Chondrocyte (in vitro differentiated cells): ENCODE measurements around the gene NDOR1. TPM values are rescaled to one million over a fixed set of nuclear protein-coding genes. Genes with fewer than 3 reads are reported as not detected.

ENCODE experiments used
- DNase-seq: peaks from one replicate; pipeline ENCODE4 v3.0.0; 2021; ENCODE audit warnings: mixed read lengths, low spot score
- H3K27ac Mint-ChIP-seq: one replicate; pipeline ENCODE4 v1.8.0; 2021; ENCODE audit warnings: mild to moderate bottlenecking, moderate library complexity, mixed read lengths; ENCODE audit not compliant: unreplicated experiment
- H3K27me3 Mint-ChIP-seq: 2 replicates; pipeline ENCODE4 v1.8.0; 2021; ENCODE audit warnings: low read depth, mixed read lengths
- H3K36me3 Mint-ChIP-seq: 2 replicates; pipeline ENCODE4 v1.8.0; 2021; ENCODE audit warnings: low read depth, mixed read lengths
- H3K4me1 Mint-ChIP-seq: 2 replicates; pipeline ENCODE4 v1.8.0; 2021; ENCODE audit warnings: low read depth, mild to moderate bottlenecking, mixed read lengths
- H3K4me3 Mint-ChIP-seq: one replicate; pipeline ENCODE4 v1.8.0; 2021; ENCODE audit warnings: mild to moderate bottlenecking, moderate library complexity, mixed read lengths; ENCODE audit not compliant: unreplicated experiment
- H3K9me3 Mint-ChIP-seq: 2 replicates; pipeline ENCODE4 v1.8.0; 2021; ENCODE audit warnings: low read depth, mixed read lengths
- total RNA-seq: library from RNA; stranded (reverse); gene quantifications from 3 replicates; pipeline ENCODE4 v1.2.1, GENCODE V29; 2021
- TF ChIP-seq, protein P1 (sequence below): fragments of 200-600 bp; sonication (generic); IDR thresholded peaks from 2 replicates; pipeline ENCODE4 v1.5.0; 2021; ENCODE audit warnings: antibody characterized with exemption, mild to moderate bottlenecking, moderate library complexity

NDOR1 gene
- total RNA-seq, 1 donor from 2014 or later = 10.8 TPM

DNA sequence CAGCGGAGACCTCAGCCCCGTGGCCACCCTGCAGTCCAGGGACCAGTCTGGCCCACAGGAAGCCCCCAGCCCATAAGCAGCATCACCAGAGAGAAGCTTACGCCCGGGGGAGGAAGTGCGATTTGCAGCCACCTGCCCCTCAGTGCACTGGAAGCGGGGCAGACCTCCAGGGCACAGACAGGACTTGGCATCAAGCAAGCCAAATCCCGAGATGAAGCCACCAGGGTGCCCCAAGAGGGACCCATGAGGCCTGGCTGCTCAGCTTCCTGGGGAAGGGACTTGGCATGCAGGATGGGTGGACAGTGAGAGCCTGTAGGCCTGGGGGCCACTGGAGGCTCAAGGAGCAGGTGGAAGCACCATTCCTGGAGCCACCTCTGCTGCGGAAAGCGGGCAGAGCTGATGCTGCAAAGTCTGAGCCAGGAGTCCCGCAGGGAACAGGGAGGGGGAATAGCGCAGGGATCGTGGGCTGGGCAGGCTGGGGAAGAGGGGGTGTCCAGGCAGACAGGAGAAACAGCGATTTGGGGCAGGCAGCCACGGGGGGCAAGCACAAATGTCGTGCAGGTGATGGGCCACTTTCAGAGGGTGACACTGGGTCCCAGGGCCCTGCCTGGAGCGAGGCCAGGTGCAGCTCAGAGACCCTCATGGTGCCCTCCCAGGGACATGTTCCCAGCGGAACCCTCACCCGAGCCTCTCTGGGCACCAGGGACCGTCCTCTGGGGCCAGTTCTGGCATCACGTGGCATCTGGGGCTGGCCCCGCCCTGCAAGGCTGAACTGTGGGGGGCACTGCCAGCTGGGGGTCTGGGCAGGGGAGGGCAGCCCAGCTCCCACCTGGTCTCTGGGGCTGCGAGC lies 38.9 kb upstream of the NDOR1 start:
- H3K9me3 Mint-ChIP-seq = no peaks in the 10 kb centered on the region
- no peaks in the 10 kb centered on the region for H3K36me3 Mint-ChIP-seq
- no peak for DNase-seq
- H3K4me3 Mint-ChIP-seq = no peak overlapping the region
- H3K27ac Mint-ChIP-seq = no peak overlapping the region
- peaks cover 34% of the 10 kb centered on the region for H3K27me3 Mint-ChIP-seq
- H3K4me1 Mint-ChIP-seq = peaks cover 8% of the 10 kb centered on the region
- TF ChIP-seq, protein P1, sequence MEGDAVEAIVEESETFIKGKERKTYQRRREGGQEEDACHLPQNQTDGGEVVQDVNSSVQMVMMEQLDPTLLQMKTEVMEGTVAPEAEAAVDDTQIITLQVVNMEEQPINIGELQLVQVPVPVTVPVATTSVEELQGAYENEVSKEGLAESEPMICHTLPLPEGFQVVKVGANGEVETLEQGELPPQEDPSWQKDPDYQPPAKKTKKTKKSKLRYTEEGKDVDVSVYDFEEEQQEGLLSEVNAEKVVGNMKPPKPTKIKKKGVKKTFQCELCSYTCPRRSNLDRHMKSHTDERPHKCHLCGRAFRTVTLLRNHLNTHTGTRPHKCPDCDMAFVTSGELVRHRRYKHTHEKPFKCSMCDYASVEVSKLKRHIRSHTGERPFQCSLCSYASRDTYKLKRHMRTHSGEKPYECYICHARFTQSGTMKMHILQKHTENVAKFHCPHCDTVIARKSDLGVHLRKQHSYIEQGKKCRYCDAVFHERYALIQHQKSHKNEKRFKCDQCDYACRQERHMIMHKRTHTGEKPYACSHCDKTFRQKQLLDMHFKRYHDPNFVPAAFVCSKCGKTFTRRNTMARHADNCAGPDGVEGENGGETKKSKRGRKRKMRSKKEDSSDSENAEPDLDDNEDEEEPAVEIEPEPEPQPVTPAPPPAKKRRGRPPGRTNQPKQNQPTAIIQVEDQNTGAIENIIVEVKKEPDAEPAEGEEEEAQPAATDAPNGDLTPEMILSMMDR = no peak

DNA sequence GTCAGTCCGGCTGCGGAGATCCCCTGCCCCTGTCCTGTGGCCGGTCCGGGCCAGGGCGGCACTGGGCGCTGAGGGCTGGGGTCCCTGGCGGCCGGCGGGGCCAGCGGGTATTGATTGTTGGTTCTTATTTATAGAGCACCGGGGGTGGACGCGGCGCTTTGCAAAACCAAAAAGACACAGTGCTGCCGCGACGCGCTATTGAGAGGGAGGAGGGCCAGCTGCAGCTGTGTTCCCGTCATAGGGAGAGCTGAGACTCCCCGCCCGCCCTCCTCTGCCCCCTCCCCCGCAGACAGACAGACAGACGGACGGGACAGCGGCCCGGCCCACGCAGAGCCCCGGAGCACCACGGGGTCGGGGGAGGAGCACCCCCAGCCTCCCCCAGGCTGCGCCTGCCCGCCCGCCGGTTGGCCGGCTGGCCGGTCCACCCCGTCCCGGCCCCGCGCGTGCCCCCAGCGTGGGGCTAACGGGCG lies 38.2 kb upstream of the NDOR1 start:
- Mint-ChIP-seq H3K4me1 (peaks cover 8% of the 10 kb centered on the region), H3K4me3 (no peak overlapping the region), H3K27me3 (peaks cover 32% of the 10 kb centered on the region), H3K36me3 (no peaks in the 10 kb centered on the region), H3K27ac (no peak overlapping the region), H3K9me3 (no peaks in the 10 kb centered on the region)
- DNase-seq = no peak
- TF ChIP-seq, protein P1 = no peak

GRCh38 chr9:137167747-137168572 lies 37.5 kb upstream of the NDOR1 start:
- Mint-ChIP-seq H3K36me3 (no peaks in the 10 kb centered on the region), H3K27me3 (peaks cover 31% of the 10 kb centered on the region)

DNA sequence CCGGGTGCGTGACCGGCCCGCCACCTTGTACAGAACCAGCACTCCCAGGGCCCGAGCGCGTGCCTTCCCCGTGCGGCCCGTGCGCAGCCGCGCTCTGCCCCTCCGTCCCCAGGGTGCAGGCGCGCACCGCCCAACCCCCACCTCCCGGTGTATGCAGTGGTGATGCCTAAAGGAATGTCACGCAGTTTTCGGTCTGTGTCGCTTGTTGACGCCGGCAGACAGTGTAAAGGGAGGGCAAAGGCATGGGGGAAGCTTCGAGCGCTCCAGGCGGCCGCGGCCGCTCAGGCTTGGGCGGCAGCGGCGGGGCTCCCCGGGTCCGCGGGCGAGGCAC lies 37.0 kb upstream of the NDOR1 start:
- DNase-seq = no peak
- peak overlapping the region; percentile 15 for H3K4me3 Mint-ChIP-seq
- no peaks in the 10 kb centered on the region for H3K9me3 Mint-ChIP-seq
- TF ChIP-seq, protein P1 = no peak
- peaks cover 3% of the 10 kb centered on the region for H3K4me1 Mint-ChIP-seq
- peaks cover 26% of the 10 kb centered on the region for H3K27me3 Mint-ChIP-seq
- no peaks in the 10 kb centered on the region for H3K36me3 Mint-ChIP-seq
- H3K27ac Mint-ChIP-seq = no peak overlapping the region

More at GRCh38 chr9:137167747-137168572, 37.5 kb upstream of the NDOR1 start:
- no peak overlapping the region for H3K27ac Mint-ChIP-seq
- peaks cover 8% of the 10 kb centered on the region for H3K4me1 Mint-ChIP-seq
- TF ChIP-seq, protein P1 = no peak
- H3K9me3 Mint-ChIP-seq = no peaks in the 10 kb centered on the region
- no peak for DNase-seq
- H3K4me3 Mint-ChIP-seq = no peak overlapping the region
